WERI-Rb-1 (cell line): Measurements from ENCODE around the gene ANO7.
"Not testable (repeated sequence)": the region's sequence is repeated elsewhere in the genome, so short reads cannot be mapped to it uniquely, and the experiment has no call there.

Source experiments
- DNase-seq: peaks from one replicate; pipeline ENCODE4 v3.0.0-alpha.2; 2020
- H3K27ac ChIP-seq: fragments of 250-450 bp; sonication (Bioruptor Pico); 2 replicates; pipeline ENCODE4 v1.5.1; 2020; ENCODE audit warnings: mild to moderate bottlenecking, moderate library complexity
- H3K27me3 ChIP-seq: fragments of 250-450 bp; sonication (Bioruptor Pico); 2 replicates; pipeline ENCODE4 v1.5.1; 2021; ENCODE audit warnings: mild to moderate bottlenecking, low read depth, moderate library complexity; ENCODE audit not compliant: insufficient read depth, severe bottlenecking
- H3K36me3 ChIP-seq: fragments of 250-450 bp; sonication (Bioruptor Pico); 2 replicates; pipeline ENCODE4 v1.5.1; 2020; ENCODE audit warnings: mild to moderate bottlenecking, moderate library complexity
- H3K4me3 ChIP-seq: 2 replicates; pipeline ENCODE4 v1.5.1; 2011; ENCODE audit warnings: low read depth, mild to moderate bottlenecking, control low read depth, low read length
- H3K9me3 ChIP-seq: fragments of 250-450 bp; sonication (Bioruptor Pico); 2 replicates; pipeline ENCODE4 v1.5.1; 2021; ENCODE audit warnings: mild to moderate bottlenecking, moderate library complexity; ENCODE audit not compliant: severe bottlenecking
- CTCF ChIP-seq: IDR thresholded peaks from 2 replicates; pipeline ENCODE4 v1.5.1; 2011; ENCODE audit warnings: low read depth, mild to moderate bottlenecking, control low read depth, inconsistent platforms, low read length

ANO7 gene

GRCh38 chr2:241190291-241190981 is 2.0 kb downstream of the ANO7 start:
- no peak for TF ChIP-seq CTCF

DNA sequence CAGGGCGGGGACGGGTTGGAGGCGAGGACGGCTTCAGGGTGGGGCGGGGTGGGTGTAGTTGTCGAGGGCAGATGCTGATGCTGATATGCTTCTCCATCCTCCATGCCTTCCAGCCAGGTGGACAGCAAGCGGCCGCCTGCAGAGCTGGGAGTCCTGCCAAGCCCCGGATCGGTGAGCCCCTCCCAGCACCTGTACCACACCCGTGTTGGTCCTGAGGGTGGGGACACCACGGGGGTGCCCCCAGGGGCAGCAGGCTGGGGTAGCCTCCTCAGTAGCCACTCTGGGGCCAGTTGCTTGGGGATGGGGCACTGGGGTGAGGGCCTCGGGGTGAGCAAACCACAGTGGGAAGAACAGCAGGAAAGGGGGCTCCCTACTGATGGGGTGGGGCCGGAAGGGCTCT is 2.6 kb downstream of the ANO7 start:
- TF ChIP-seq CTCF: no peak
- H3K4me3 ChIP-seq: no peak overlapping the region

More at GRCh38 chr2:241190291-241190981, 2.0 kb downstream of the ANO7 start:
- Histone ChIP-seq H3K27me3 (no peaks in the 10 kb centered on the region), H3K4me3 (no peak overlapping the region), H3K36me3 (no peaks in the 10 kb centered on the region), H3K27ac (no peak overlapping the region), H3K9me3 (no peaks in the 10 kb centered on the region)
- DNase-seq: no peak

GRCh38 chr2:241193271-241193670 is 4.8 kb downstream of the ANO7 start:
- H3K36me3 ChIP-seq: no peaks in the 10 kb centered on the region
- DNase-seq: peak; percentile 3
- no peak for TF ChIP-seq CTCF
- no peak overlapping the region for H3K4me3 ChIP-seq
- H3K27me3 ChIP-seq: no peaks in the 10 kb centered on the region
- no peaks in the 10 kb centered on the region for H3K9me3 ChIP-seq
- H3K27ac ChIP-seq: no peak overlapping the region

More for the DNA sequence above, 2.6 kb downstream of the ANO7 start:
- H3K27ac ChIP-seq: no peak overlapping the region
- no peaks in the 10 kb centered on the region for H3K9me3 ChIP-seq
- H3K36me3 ChIP-seq: no peaks in the 10 kb centered on the region
- DNase-seq: no peak
- H3K27me3 ChIP-seq: no peaks in the 10 kb centered on the region

GRCh38 chr2:241194811-241195210 is 6.3 kb downstream of the ANO7 start:
- peak; percentile 3 for DNase-seq
- Histone ChIP-seq H3K9me3 (no peaks in the 10 kb centered on the region), H3K27ac (no peak overlapping the region), H3K4me3 (no peak overlapping the region), H3K27me3 (no peaks in the 10 kb centered on the region), H3K36me3 (no peaks in the 10 kb centered on the region)
- TF ChIP-seq CTCF: no peak

DNA sequence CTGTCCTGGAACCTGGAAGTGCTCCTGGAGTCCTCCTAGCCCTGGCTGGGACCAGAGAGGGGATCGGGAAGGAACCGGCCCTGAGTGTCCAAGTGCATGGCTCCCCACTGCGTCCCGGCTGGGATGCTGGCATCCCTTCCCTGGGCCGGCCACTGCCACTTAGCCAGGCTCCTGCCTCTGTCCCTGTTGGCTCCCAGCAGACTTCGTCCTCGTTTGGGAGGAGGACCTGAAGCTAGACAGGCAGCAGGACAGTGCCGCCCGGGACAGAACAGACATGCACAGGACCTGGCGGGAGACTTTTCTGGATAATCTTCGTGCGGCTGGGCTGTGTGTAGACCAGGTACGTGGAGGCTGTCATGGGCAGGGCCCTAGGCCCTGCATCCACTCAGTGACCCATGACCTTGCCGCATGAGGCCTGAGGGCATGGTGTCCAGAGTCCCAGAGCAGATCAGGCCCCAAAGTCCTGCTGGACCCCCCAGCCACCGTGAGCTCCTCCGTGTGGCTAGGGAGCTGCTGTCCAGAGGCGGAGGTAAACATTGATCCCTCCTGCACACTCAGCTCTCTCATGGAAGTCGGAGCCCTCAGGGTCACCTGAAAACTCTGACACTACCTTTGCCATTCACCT is 7.1 kb downstream of the ANO7 start:
- no peaks in the 10 kb centered on the region for H3K27me3 ChIP-seq

DNA sequence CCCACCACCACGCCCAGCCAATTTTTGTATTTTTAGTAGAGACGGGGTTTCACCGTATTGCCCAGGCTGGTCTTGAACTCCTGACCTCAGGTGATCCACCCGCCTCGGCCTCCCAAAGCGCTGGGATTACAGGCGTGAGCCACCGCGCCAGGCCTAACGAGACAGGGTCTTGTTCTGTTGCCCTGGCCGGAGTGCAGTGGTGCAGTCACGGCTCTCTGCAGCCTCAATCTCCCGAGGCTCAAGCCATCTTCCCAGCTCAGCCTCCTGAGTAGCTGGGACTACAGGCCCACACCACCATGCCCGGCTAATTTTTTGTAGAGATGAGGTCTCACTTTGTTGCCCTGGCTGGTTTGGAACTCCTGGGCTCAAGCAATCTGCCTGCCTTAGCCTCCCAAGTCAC is 8.8 kb downstream of the ANO7 start:
- DNase-seq, H3K27ac ChIP-seq, H3K36me3 ChIP-seq, H3K9me3 ChIP-seq, H3K27me3 ChIP-seq, H3K4me3 ChIP-seq: not testable (repeated sequence)

More for the DNA sequence above, 7.1 kb downstream of the ANO7 start:
- TF ChIP-seq CTCF: no peak
- Histone ChIP-seq H3K9me3 (no peaks in the 10 kb centered on the region), H3K27ac (no peak overlapping the region), H3K36me3 (no peaks in the 10 kb centered on the region), H3K4me3 (no peak overlapping the region)
- DNase-seq: peak; percentile 6
